Mammary epithelial cell (primary cell): ENCODE data around the gene FYN.

Experiments used
- CTCF ChIP-seq, 2 donors: IDR thresholded peaks in 1 of 2; conservative IDR thresholded peaks in 1 of 2; 2 replicates each; pipeline ENCODE4 v1.5.1; 2011 to 2012; ENCODE audit warnings: inconsistent platforms in 2 of 2, low read length in 2 of 2, mild to moderate bottlenecking in 2 of 2, control low read depth in 1 of 2, low read depth in 1 of 2; ENCODE audit not compliant: insufficient read depth in 1 of 2; ENCODE audit errors: extremely low read depth in 1 of 2
- EZH2 ChIP-seq: IDR thresholded peaks from 2 replicates; pipeline ENCODE4 v1.6.1; 2012; ENCODE audit warnings: low read length, inconsistent platforms, borderline replicate concordance

- TF ChIP-seq CTCF (conservative IDR thresholded peaks at IDR 0.05 in 1 of 2, IDR thresholded peaks at IDR 0.05 in 1 of 2; ENCODE audit: extremely low read depth in 1 of 2, insufficient read depth in 1 of 2, low read depth in 1 of 2, low read length in 2 of 2), result no peak
- no peak for TF ChIP-seq EZH2
Observed at GRCh38 chr6:111894272-111894671, 21.0 kb upstream of the FYN start.
